Skeletal muscle tissue (tissue), 4 donors: Measurements from ENCODE around the gene MTO1. TPM values are rescaled to one million over a fixed set of nuclear protein-coding genes. Genes with fewer than 3 reads are reported as not detected.
"Not testable (repeated sequence)": the region's sequence is repeated elsewhere in the genome, so short reads cannot be mapped to it uniquely, and the experiment has no call there.

Experiments
- H3K27ac ChIP-seq: one replicate; pipeline ENCODE4 v1.7.0; 2013; ENCODE audit warnings: mild to moderate bottlenecking, low read depth, low read length, inconsistent platforms
- H3K27me3 ChIP-seq, 3 donors: one replicate each; pipeline ENCODE4 v1.7.0; 2013; ENCODE audit warnings: low read length in 3 of 3; ENCODE audit not compliant: control insufficient read depth in 3 of 3, insufficient read depth in 3 of 3
- H3K36me3 ChIP-seq, 3 donors: one replicate each; pipeline ENCODE4 v1.7.0; 2013; ENCODE audit warnings: low read length in 3 of 3; ENCODE audit not compliant: control insufficient read depth in 3 of 3, insufficient read depth in 3 of 3
- H3K4me1 ChIP-seq, 3 donors: one replicate each; pipeline ENCODE4 v1.7.0; 2013; ENCODE audit warnings: low read length in 3 of 3, mild to moderate bottlenecking in 3 of 3; ENCODE audit not compliant: control insufficient read depth in 3 of 3, insufficient read depth in 3 of 3
- H3K4me3 ChIP-seq, 3 donors: one replicate each; pipeline ENCODE4 v1.7.0; 2013; ENCODE audit warnings: low read length in 3 of 3
- H3K9ac ChIP-seq, 3 donors: one replicate each; pipeline ENCODE4 v1.7.0; 2013; ENCODE audit warnings: low read length in 3 of 3, mild to moderate bottlenecking in 3 of 3, moderate library complexity in 2 of 3, low read depth in 1 of 3
- H3K9me3 ChIP-seq, 3 donors: one replicate each; pipeline ENCODE4 v1.7.0; 2013; ENCODE audit warnings: low read length in 3 of 3; ENCODE audit not compliant: control insufficient read depth in 3 of 3
- total RNA-seq: library from RNA; depleted of rRNA; stranded (reverse); fragments of >200 nt; gene quantifications from one replicate; pipeline ENCODE4 v1.2.3, GENCODE V29; 2014
- donor health status: Osteomylitis.

The MTO1 gene
- total RNA-seq, 1 donor from 2014 or later: 25.6 TPM

DNA sequence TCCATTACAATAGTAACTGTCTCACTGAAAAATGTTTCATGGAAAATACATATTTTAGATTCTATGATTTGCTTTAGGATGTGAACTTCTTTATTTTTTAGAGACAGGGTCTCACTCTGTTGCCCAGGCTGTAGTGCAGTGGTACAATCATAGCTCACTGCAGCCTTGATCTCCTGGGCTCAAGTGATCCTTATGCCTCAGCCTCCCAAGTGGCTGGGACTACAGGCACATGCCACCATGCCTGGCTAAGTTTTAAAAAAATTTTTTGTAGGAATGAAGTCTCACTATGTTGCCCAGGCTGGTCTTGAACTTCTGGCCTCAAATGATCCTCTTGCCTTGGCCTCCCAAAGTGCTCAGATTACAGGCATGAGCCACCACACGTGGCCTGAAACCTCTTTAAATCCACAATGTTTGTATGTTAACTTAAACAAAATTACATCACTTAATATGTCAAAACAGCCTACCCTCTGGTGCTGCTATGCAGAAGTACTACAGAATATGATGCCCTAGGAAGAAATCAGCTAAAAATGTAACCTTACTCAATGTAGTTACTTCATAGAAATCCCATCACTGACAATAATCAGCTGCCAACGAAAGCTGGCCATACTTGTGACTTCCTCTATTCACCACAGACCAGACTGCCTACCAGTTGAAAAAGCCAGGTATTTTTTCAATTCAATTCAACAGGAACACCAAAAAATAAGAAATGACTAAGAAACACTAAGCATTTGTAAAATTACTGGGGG is 41.7 kb downstream of the MTO1 start:
- no peak overlapping the region for H3K4me3 ChIP-seq
- H3K27ac ChIP-seq: no peak overlapping the region
- no peaks in the 10 kb centered on the region for H3K4me1 ChIP-seq
- H3K9ac ChIP-seq: no peak overlapping the region
- no peaks in the 10 kb centered on the region for H3K27me3 ChIP-seq
- no peaks in the 10 kb centered on the region for H3K9me3 ChIP-seq
- H3K36me3 ChIP-seq: peaks cover 9 to 41% (median 34%) of the 10 kb centered on the region in 3 donors

- peaks cover 6 to 37% (median 30%) of the 10 kb centered on the region in 3 donors for H3K36me3 ChIP-seq
- H3K4me3 ChIP-seq: no peak overlapping the region
These were observed 42.6 kb downstream of the MTO1 start for GRCh38 chr6:73504160-73504559.

DNA sequence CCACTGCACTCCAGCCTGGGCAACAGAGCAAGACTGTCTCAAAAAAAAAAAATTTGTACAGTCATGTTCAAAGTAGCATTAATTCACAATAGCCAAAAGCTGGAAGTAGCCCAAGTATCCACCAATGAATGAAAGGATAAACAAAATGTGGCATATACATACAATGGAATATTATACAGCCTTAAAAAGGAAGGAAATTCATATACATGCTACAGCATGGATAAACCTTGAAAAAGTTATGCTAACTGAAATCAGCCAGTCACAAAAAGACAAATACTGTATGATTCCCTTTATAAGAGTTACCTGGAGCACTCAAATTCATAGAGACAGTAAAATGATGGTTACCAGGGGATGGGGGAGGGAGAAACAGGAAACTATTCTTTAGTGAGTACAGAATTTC is 43.6 kb downstream of the MTO1 start:
- no peak overlapping the region for H3K27ac ChIP-seq
- H3K27me3 ChIP-seq: no peaks in the 10 kb centered on the region
- H3K9ac ChIP-seq: no peak overlapping the region
- peaks cover 3 to 29% (median 22%) of the 10 kb centered on the region in 3 donors for H3K36me3 ChIP-seq
- no peaks in the 10 kb centered on the region for H3K9me3 ChIP-seq
- no peaks in the 10 kb centered on the region for H3K4me1 ChIP-seq
- no peak overlapping the region for H3K4me3 ChIP-seq

More at GRCh38 chr6:73504160-73504559, 42.6 kb downstream of the MTO1 start:
- H3K9me3 ChIP-seq: no peaks in the 10 kb centered on the region
- no peak overlapping the region for H3K9ac ChIP-seq
- H3K4me1 ChIP-seq: no peaks in the 10 kb centered on the region
- no peaks in the 10 kb centered on the region for H3K27me3 ChIP-seq
- no peak overlapping the region for H3K27ac ChIP-seq

GRCh38 chr6:73505705-73506104 is 44.2 kb downstream of the MTO1 start:
- not testable (repeated sequence) for H3K27ac ChIP-seq, H3K9me3 ChIP-seq

DNA sequence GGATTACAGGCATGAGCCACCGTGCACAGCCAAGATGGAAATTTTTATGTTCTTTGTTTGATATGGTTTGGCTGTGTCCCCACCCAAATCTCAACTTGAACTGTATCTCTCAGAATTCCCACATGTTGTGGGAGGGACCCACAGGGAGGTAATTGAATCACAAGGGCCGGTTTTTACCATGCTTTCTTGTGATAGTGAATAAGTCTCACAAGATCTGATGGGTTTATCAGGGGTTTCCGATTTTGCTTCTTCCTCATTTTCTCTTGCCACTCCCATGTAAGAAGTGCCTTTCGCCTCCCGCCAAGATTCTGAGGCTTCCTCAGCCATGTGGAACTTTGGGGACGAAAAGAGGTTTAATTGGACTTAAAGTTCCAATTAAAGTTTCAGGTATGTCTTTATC is 44.7 kb downstream of the MTO1 start:
- no peaks in the 10 kb centered on the region for H3K27me3 ChIP-seq
- peaks cover 3 to 19% (median 12%) of the 10 kb centered on the region in 3 donors for H3K36me3 ChIP-seq
- H3K9me3 ChIP-seq: no peaks in the 10 kb centered on the region
- H3K4me3 ChIP-seq: no peak overlapping the region
- H3K9ac ChIP-seq: no peak overlapping the region
- no peak overlapping the region for H3K27ac ChIP-seq
- no peaks in the 10 kb centered on the region for H3K4me1 ChIP-seq

More at GRCh38 chr6:73505705-73506104, 44.2 kb downstream of the MTO1 start:
- not testable (repeated sequence) for H3K4me3 ChIP-seq, H3K4me1 ChIP-seq, H3K9ac ChIP-seq, H3K27me3 ChIP-seq
- H3K36me3 ChIP-seq: peaks cover 3 to 24% (median 17%) of the 10 kb centered on the region in 3 donors

DNA sequence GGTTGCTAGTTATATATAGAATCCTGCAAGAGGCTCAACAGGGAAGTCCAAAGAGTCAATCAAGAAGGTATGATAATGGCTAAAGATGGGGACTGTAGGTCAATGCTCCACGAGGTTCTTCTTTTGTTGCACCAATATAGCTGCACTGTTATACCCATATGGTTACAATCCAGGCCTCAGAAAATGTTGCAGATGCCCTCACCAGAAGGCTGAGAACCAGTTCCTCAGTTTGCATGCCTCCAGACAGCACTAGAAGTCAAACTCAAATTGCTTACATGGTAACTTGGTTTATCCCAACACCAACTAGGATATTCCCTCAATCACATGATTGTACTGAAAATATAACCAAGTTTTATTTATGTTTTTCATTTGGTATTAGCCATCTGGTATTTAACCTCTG is 47.2 kb downstream of the MTO1 start:
- Histone ChIP-seq H3K9me3 (no peaks in the 10 kb centered on the region), H3K9ac (no peak overlapping the region), H3K4me3 (no peak overlapping the region), H3K4me1 (no peaks in the 10 kb centered on the region), H3K27me3 (no peaks in the 10 kb centered on the region), H3K36me3 (peaks cover 0 to 7% (median 1%) of the 10 kb centered on the region in 3 donors), H3K27ac (no peak overlapping the region)

GRCh38 chr6:73509851-73510250 is 48.3 kb downstream of the MTO1 start:
- H3K4me3 ChIP-seq: no peak overlapping the region
- H3K27ac ChIP-seq: no peak overlapping the region
- H3K9ac ChIP-seq: no peak overlapping the region
- H3K36me3 ChIP-seq: no peaks in the 10 kb centered on the region
- H3K27me3 ChIP-seq: no peaks in the 10 kb centered on the region
- H3K4me1 ChIP-seq: no peaks in the 10 kb centered on the region
- H3K9me3 ChIP-seq: no peaks in the 10 kb centered on the region

- Histone ChIP-seq H3K27ac (no peak overlapping the region), H3K9ac (no peak overlapping the region), H3K4me3 (no peak overlapping the region), H3K9me3 (no peaks in the 10 kb centered on the region), H3K4me1 (peaks cover 0 to 1% (median 0%) of the 10 kb centered on the region in 3 donors), H3K27me3 (no peaks in the 10 kb centered on the region), H3K36me3 (peaks cover 3 to 10% (median 4%) of the 10 kb centered on the region in 3 donors)
These were observed 50.3 kb downstream of the MTO1 start for GRCh38 chr6:73511796-73512195.

DNA sequence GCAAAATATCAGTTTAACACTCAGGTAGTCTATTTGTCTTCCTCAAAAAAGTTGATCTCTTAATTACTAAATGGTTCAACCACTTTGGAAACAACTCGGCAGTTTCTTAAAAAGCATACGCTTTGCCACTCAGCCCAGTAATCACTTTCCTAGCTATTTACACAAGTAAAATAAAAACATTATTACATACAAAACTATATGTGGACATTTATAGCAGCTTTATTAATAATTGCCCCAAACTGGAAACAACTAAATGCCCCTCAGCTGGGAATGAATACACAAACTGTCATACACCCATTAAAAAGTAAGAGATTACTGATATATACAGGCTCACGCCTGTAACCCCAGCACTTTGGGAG is 51.9 kb downstream of the MTO1 start:
- Histone ChIP-seq H3K4me3 (no peak overlapping the region), H3K4me1 (peaks cover 3 to 6% (median 4%) of the 10 kb centered on the region in 3 donors), H3K9ac (no peak overlapping the region), H3K27me3 (no peaks in the 10 kb centered on the region), H3K9me3 (no peaks in the 10 kb centered on the region), H3K36me3 (peaks cover 4 to 14% (median 14%) of the 10 kb centered on the region in 3 donors), H3K27ac (no peak overlapping the region)

DNA sequence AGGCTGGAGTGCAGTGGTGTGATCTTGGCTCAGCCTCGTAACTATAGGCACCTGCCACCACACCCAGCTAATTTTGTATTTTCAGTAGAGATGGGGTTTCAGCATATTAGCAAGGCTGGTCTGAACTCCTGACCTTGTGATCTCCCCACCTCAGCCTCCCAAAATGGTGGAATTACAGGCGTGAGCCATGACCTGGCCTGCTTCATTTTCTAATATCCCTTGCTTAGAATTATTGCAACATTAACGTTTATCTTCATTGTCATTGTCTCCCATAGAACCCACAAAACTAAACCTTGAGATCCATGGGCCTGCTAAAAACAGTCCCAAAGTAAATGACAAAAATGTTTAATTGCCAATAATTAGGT is 53.2 kb downstream of the MTO1 start:
- no peak overlapping the region for H3K4me3 ChIP-seq
- peaks cover 7 to 18% (median 13%) of the 10 kb centered on the region in 3 donors for H3K4me1 ChIP-seq
- peaks cover 12 to 21% (median 18%) of the 10 kb centered on the region in 3 donors for H3K36me3 ChIP-seq
- H3K27ac ChIP-seq: no peak overlapping the region
- H3K9me3 ChIP-seq: no peaks in the 10 kb centered on the region
- no peak overlapping the region for H3K9ac ChIP-seq
- no peaks in the 10 kb centered on the region for H3K27me3 ChIP-seq
